ENCODE results near the gene TMEM185B. TPM values are rescaled to one million over a fixed set of nuclear protein-coding genes. Genes with fewer than 3 reads are reported as not detected.

TMEM185B gene
- total and polyA plus RNA-seq, 2 of the 4 experiments (the other 2 are of a cell fraction), result 17.7 to 26.1 TPM

- no peak for DNase-seq
- in situ Hi-C loops (cut with MboI; ENCODE audit: low sequenced_read_pairs) (loop anchor here (5.0 kb wide), 1 partner anchor 483 kb away; no protein-coding TSS in a partner anchor), intact Hi-C loops (cut with micrococcal nuclease) (no loop called here), dilution Hi-C loops (cut with HindIII; ENCODE audit: low sequenced_read_pairs, unreplicated experiment) (no loop called here)
- Histone ChIP-seq H4K20me1 (ENCODE audit: insufficient read depth, low read length) (no peaks in the 10 kb centered on the region), H3K14ac (replicated peaks; ENCODE audit: low read depth, low read length) (no peak overlapping the region), H4K5ac (ENCODE audit: low read depth, low read length) (no peak overlapping the region), H3K27ac (ENCODE audit: insufficient read depth, low read length) (no peak overlapping the region), H3K4me2 (ENCODE audit: low read depth, low read length) (no peak overlapping the region), H3K36me3 (ENCODE audit: control insufficient read depth, insufficient read depth, low read length) (no peaks in the 10 kb centered on the region), H3K4me1 (ENCODE audit: control insufficient read depth, insufficient read depth, low read length) (peaks cover 2% of the 10 kb centered on the region; the same call in 1 of the 2 replicates), H3K27me3 (ENCODE audit: control insufficient read depth, insufficient read depth, low read length) (no peaks in the 10 kb centered on the region), H4K8ac (ENCODE audit: low read depth in 2 of 2, low read length in 2 of 2) (no peak overlapping the region), H2AK9ac (replicated peaks; ENCODE audit: low read depth, low read length, poor library complexity) (peak overlapping the region; percentile 20), H2BK20ac (ENCODE audit: low read depth, low read length) (no peak overlapping the region), H4K91ac (ENCODE audit: insufficient read depth, low read depth, low read length) (no peak overlapping the region), H3K4me3 (ENCODE audit: insufficient read depth, low read depth, low read length) (no peak overlapping the region), H3K9me3 (ENCODE audit: control insufficient read depth, insufficient read depth, low read length) (no peaks in the 10 kb centered on the region), H3K9me1 (ENCODE audit: insufficient read depth, low read length) (peaks cover 3% of the 10 kb centered on the region; the same call in 1 of the 2 replicates), H2AFZ (replicated peaks; ENCODE audit: low read length, poor library complexity) (no peak overlapping the region), H3K56ac (ENCODE audit: extremely low read depth, insufficient read depth, low read length) (no peak overlapping the region), H3K4ac (ENCODE audit: low read depth, low read length) (no peak overlapping the region), H2AK5ac (ENCODE audit: low read depth, low read length) (no peak overlapping the region), H2BK5ac (ENCODE audit: low read depth, low read length, poor library complexity, severe bottlenecking) (no peak overlapping the region), H2BK120ac (ENCODE audit: low read depth, low read length) (no peak overlapping the region), H3K23ac (ENCODE audit: low read depth, low read length) (no peak overlapping the region), H3K18ac (ENCODE audit: low read depth, low read length) (no peak overlapping the region), H2BK15ac (ENCODE audit: low read depth, low read length) (no peak overlapping the region), H3K79me1 (ENCODE audit: low read depth in 1 of 2, low read length in 2 of 2) (no peaks in the 10 kb centered on the region), H3K9ac (ENCODE audit: low read depth, low read length) (no peak overlapping the region)
- POLR2A ChIA-PET (ENCODE audit: unreplicated experiment), result no interaction called here
- TF ChIP-seq MAFK (IDR thresholded peaks at IDR 0.05; ENCODE audit: low read depth, low read length) (no peak), MAZ (IDR thresholded peaks at IDR 0.05; ENCODE audit: borderline replicate concordance, low read depth, low read length) (no peak), USF2 (IDR thresholded peaks at IDR 0.05; ENCODE audit: low read depth, low read length) (no peak), CHD1 (IDR thresholded peaks at IDR 0.05; ENCODE audit: low read depth, low read length) (no peak), NFE2L2 (IDR thresholded peaks at IDR 0.05; ENCODE audit: low read depth, low read length) (no peak), RFX5 (IDR thresholded peaks at IDR 0.05; ENCODE audit: low read depth, low read length) (no peak), RCOR1 (IDR thresholded peaks at IDR 0.05; ENCODE audit: insufficient replicate concordance, low read length) (no peak), FOS (IDR thresholded peaks at IDR 0.05; ENCODE audit: low read depth, low read length) (no peak), RAD21 (IDR thresholded peaks at IDR 0.05; ENCODE audit: low read length) (no peak), CTCF (conservative IDR thresholded peaks at IDR 0.05; ENCODE audit: low read depth, low read length) (no peak), ELK1 (IDR thresholded peaks at IDR 0.05; ENCODE audit: borderline replicate concordance, low read depth, low read length) (no peak), CEBPB (IDR thresholded peaks at IDR 0.05; ENCODE audit: low read depth, low read length) (no peak), BHLHE40 (IDR thresholded peaks at IDR 0.05; ENCODE audit: low read depth, low read length) (no peak)
- no CpG with 5 or more reads among the region's 3 CpGs for WGBS, 2 experiments (ENCODE audit: extremely low coverage in 2 of 2, insufficient read length in 1 of 2)
- BruUV-seq (replicated peaks), result no TSS peak
- CTCF ChIA-PET, result no interaction called here
- ATAC-seq (ENCODE audit: low read depth), result no peak
Measured at GRCh38 chr2:120180066-120180465, 43.1 kb downstream of the TMEM185B start.

Data from IMR-90 (cell line).